HFFc6 (cell line): ENCODE results near the gene RETREG1. TPM values are rescaled to one million over a fixed set of nuclear protein-coding genes. Genes with fewer than 3 reads are reported as not detected.
A peak's percentile ranks its signal among the peaks of the same experiment; 100 is the strongest.

Source experiments
- DNase-seq: peaks from one replicate; pipeline ENCODE4 v3.0.0-alpha.2; 2018
- H3K27ac Mint-ChIP-seq: 2 replicates; pipeline ENCODE4 v1.8.0; 2020; ENCODE audit warnings: mild to moderate bottlenecking, mixed read lengths
- H3K27me3 Mint-ChIP-seq: 2 replicates; pipeline ENCODE4 v1.8.0; 2021; ENCODE audit warnings: mild to moderate bottlenecking, moderate library complexity, mixed read lengths; ENCODE audit not compliant: insufficient read depth
- H3K36me3 Mint-ChIP-seq: 2 replicates; pipeline ENCODE4 v1.8.0; 2021; ENCODE audit warnings: low read depth, mixed read lengths
- H3K4me1 Mint-ChIP-seq: 2 replicates; pipeline ENCODE4 v1.8.0; 2020; ENCODE audit warnings: low read depth, mixed read lengths
- H3K4me3 Mint-ChIP-seq: 2 replicates; pipeline ENCODE4 v1.8.0; 2020; ENCODE audit warnings: mild to moderate bottlenecking, moderate library complexity, mixed read lengths
- H3K9me3 Mint-ChIP-seq: 2 replicates; pipeline ENCODE4 v1.8.0; 2020; ENCODE audit warnings: mild to moderate bottlenecking, mixed read lengths
- total RNA-seq, 6 experiments: library from RNA; stranded (reverse); fragmentation: NEBNext Ultra II Directional; extraction: Animal tissue kit (Norgen Biotek cat#: 25700); gene quantifications; 2 replicates in 1 of 6; 3 replicates in 5 of 6; pipeline ENCODE4 v1.2.3, GENCODE V29; 2021
- TF ChIP-seq, protein P1 (sequence below): fragments of 200-600 bp; sonication (generic); IDR thresholded peaks from 2 replicates; pipeline ENCODE4 v1.5.0; 2021; ENCODE audit warnings: antibody characterized with exemption, mild to moderate bottlenecking

Gene RETREG1
- total RNA-seq, 6 experiments from 2014 or later: 0.09 to 0.14 TPM; not detected in 4

DNA sequence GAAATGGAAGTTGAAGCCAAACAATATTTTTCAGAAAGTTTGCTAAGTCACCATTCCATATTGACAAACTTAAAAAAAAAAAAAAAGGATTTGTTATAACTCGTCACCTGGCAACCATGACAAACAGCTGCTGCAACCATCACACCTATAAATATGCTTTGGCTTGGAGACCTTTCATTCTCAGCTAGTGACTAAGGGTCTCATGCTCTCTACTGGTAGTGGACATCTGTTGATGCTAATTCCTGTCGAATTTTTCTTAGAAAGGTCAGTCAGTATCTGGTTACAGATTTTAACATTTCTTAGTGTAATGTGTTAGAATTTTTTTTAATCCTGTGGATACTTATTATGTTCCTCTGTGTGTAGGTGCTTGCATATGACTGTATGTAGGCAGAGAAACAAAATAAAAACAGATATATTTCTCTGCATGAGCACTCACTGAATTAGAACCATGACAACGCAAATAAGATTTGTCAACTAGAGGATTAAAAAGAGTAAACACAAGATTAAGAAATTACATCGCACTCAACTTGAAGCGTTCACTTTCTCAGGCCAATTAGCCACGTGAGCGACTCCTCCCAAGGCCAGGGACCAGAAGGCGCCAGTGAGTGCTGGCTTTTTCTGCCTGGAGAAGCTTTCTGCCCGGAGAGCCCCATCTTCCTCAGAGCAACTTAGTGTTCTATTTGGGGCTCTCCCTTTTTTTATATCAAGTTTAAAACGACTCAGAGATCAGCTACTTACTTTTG, 124.2 kb downstream of the RETREG1 start:
- Mint-ChIP-seq H3K4me1 (peaks cover 14% of the 10 kb centered on the region; the same call in 1 of the 2 replicates), H3K4me3 (no peak overlapping the region), H3K27ac (peak overlapping the region; percentile 42), H3K9me3 (peaks cover 7% of the 10 kb centered on the region), H3K27me3 (peaks cover 16% of the 10 kb centered on the region), H3K36me3 (peaks cover 7% of the 10 kb centered on the region; the same call in 1 of the 2 replicates)
- TF ChIP-seq, protein P1, sequence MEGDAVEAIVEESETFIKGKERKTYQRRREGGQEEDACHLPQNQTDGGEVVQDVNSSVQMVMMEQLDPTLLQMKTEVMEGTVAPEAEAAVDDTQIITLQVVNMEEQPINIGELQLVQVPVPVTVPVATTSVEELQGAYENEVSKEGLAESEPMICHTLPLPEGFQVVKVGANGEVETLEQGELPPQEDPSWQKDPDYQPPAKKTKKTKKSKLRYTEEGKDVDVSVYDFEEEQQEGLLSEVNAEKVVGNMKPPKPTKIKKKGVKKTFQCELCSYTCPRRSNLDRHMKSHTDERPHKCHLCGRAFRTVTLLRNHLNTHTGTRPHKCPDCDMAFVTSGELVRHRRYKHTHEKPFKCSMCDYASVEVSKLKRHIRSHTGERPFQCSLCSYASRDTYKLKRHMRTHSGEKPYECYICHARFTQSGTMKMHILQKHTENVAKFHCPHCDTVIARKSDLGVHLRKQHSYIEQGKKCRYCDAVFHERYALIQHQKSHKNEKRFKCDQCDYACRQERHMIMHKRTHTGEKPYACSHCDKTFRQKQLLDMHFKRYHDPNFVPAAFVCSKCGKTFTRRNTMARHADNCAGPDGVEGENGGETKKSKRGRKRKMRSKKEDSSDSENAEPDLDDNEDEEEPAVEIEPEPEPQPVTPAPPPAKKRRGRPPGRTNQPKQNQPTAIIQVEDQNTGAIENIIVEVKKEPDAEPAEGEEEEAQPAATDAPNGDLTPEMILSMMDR: no peak
- DNase-seq: peak; percentile 72

DNA sequence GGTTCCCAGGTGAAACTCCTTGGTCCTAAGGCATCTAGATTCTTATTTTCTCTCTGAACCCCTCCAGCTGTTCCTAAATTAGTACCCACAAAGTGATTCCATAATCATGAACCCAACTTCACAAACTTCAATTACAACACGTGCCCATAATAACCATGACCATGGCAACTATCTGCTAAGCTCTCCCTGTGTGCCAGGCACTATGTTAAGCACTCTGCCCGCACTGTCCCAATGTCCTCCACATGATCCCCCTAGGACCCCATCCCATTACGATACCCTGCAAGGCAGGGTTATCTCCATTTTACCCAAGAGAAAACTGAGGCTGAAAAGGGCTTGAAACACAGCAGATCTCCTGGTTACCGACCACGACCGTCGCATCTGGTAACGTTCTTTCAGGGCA, 125.9 kb downstream of the RETREG1 start:
- Mint-ChIP-seq H3K4me3 (no peak overlapping the region), H3K9me3 (peaks cover 7% of the 10 kb centered on the region), H3K36me3 (peaks cover 7% of the 10 kb centered on the region; the same call in 1 of the 2 replicates), H3K4me1 (peaks cover 14% of the 10 kb centered on the region; the same call in 1 of the 2 replicates), H3K27ac (no peak overlapping the region), H3K27me3 (peaks cover 12% of the 10 kb centered on the region)
- TF ChIP-seq, protein P1: no peak
- no peak for DNase-seq

DNA sequence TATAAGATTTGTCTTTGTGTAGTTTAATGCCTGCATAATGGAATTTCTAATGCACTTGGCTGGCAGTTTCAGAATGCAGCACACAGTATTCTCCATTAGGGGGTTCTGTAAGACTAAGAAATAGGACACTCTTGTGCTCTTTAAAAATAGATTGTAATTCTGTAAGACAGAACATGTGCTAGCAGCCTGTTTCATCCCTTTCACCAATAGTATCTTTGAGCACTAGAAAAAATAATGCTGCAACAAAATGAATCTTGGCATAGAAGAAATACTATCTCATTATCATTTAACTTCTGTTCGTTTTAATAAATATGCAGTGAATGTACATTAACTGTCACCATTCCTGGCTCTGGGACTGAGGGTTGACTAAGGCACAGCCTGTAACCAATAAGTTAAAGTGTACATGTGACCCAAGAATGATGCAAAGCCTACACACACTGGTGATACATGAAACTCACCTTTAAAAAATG, 127.4 kb downstream of the RETREG1 start:
- Mint-ChIP-seq H3K27me3 (peaks cover 12% of the 10 kb centered on the region), H3K4me1 (peaks cover 14% of the 10 kb centered on the region; the same call in 1 of the 2 replicates), H3K27ac (no peak overlapping the region), H3K36me3 (peaks cover under 1% of the 10 kb centered on the region; the same call in 1 of the 2 replicates), H3K9me3 (no peaks in the 10 kb centered on the region), H3K4me3 (no peak overlapping the region)
- TF ChIP-seq, protein P1: peak; percentile 82
- DNase-seq: peak; percentile 60

DNA sequence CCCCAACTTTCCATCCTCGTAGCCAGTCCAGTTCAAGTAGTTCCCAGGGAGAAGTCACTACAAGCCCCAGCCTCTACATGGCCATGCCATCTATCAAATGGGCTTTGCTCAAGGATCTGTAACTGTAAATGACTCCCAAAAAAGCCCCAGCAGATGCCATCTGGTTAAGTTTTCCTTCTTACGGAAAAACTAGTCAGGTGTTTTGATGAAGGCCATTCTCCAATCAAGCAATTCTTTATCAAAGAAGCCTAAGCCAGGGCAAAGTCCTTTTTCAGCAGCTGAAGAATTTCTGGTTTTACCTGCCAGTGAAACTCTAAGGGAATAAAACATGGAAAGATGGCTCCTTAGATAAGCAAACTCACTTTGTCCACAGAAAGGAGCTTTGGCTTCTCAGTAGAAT, 129.3 kb downstream of the RETREG1 start:
- Mint-ChIP-seq H3K4me3 (no peak overlapping the region), H3K9me3 (no peaks in the 10 kb centered on the region), H3K36me3 (no peaks in the 10 kb centered on the region), H3K27ac (no peak overlapping the region), H3K27me3 (peaks cover 12% of the 10 kb centered on the region), H3K4me1 (0 out of 2 replicates have a peak, but pooled peaks cover 6% of the 10 kb centered on the region)
- TF ChIP-seq, protein P1: no peak
- no peak for DNase-seq

DNA sequence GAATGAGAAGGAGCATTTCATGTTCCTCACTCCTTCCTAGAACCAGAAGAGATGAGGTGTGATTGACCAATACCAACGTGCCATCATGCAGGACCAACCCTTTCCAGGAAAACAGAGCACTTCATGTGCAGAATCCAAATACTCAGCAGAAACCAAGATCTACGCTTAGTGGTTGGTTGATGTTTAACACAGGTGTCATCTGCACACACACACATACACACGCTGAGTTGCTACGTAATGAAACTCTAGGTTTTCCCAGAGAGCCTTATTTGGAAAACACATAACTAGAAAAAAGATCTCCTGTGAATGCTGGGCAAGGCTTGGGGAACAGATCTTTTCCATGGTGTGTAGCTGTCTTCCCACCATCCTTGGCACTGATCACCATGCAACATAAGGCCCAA, 130.1 kb downstream of the RETREG1 start:
- Mint-ChIP-seq H3K9me3 (no peaks in the 10 kb centered on the region), H3K4me3 (no peak overlapping the region), H3K27ac (no peak overlapping the region), H3K4me1 (no peaks in the 10 kb centered on the region), H3K27me3 (peaks cover 13% of the 10 kb centered on the region), H3K36me3 (no peaks in the 10 kb centered on the region)
- TF ChIP-seq, protein P1: no peak
- no peak for DNase-seq
